Fibroblast of peridontal ligament (primary cell): Measurements from ENCODE around the gene MPV17.
"Not testable (repeated sequence)": the region's sequence is repeated elsewhere in the genome, so short reads cannot be mapped to it uniquely, and the experiment has no call there.

ENCODE experiments used
- DNase-seq: peaks from one replicate; pipeline ENCODE4 v3.0.0-alpha.2; 2010; ENCODE audit errors: extremely low read depth

Gene MPV17

GRCh38 chr2:27298391-27299080 lies 24.4 kb downstream of the MPV17 start:
- DNase-seq, result no peak

GRCh38 chr2:27297195-27297594 lies 25.7 kb downstream of the MPV17 start:
- no peak for DNase-seq

GRCh38 chr2:27296481-27296880 lies 26.4 kb downstream of the MPV17 start:
- DNase-seq, result peak; percentile 20

- DNase-seq, result no peak
These were observed 28.0 kb downstream of the MPV17 start for GRCh38 chr2:27294928-27295327.

GRCh38 chr2:27291865-27292264 lies 31.0 kb downstream of the MPV17 start:
- no peak for DNase-seq

- DNase-seq, result no peak
These were observed 32.3 kb downstream of the MPV17 start for GRCh38 chr2:27290549-27290948.

- DNase-seq, result no peak
These were observed 34.3 kb downstream of the MPV17 start for GRCh38 chr2:27288610-27289009.

GRCh38 chr2:27285481-27285880 lies 37.4 kb downstream of the MPV17 start:
- DNase-seq, result no peak

GRCh38 chr2:27284996-27285395 lies 37.9 kb downstream of the MPV17 start:
- no peak for DNase-seq

GRCh38 chr2:27282892-27283291 lies 40.0 kb downstream of the MPV17 start:
- no peak for DNase-seq

GRCh38 chr2:27281855-27282559 lies 40.9 kb downstream of the MPV17 start, which contains the start of gene TRIM54:
TRIM54 (plus strand) TSS chr2:27282429; CDS start chr2:27282732, 303 bp downstream.
- DNase-seq, result no peak

- no peak for DNase-seq
These were observed 41.5 kb downstream of the MPV17 start for GRCh38 chr2:27281442-27281841.

GRCh38 chr2:27280826-27281225 lies 42.1 kb downstream of the MPV17 start:
- DNase-seq, result no peak

- DNase-seq, result no peak
These were observed 44.9 kb downstream of the MPV17 start for GRCh38 chr2:27278010-27278409.

GRCh38 chr2:27275211-27276150 lies 47.4 kb downstream of the MPV17 start, which contains the start of gene DNAJC5G:
DNAJC5G (plus strand) TSS chr2:27275433; CDS start chr2:27276729, 1,296 bp downstream.
- DNase-seq, result no peak

- not testable (repeated sequence) for DNase-seq
These were observed 50.1 kb downstream of the MPV17 start for GRCh38 chr2:27272537-27273522.

- DNase-seq, result no peak
These were observed 51.1 kb downstream of the MPV17 start for GRCh38 chr2:27271631-27272340.

- DNase-seq, result no peak
These were observed 52.2 kb downstream of the MPV17 start for GRCh38 chr2:27270670-27271069.

GRCh38 chr2:27270131-27270530 lies 52.8 kb downstream of the MPV17 start:
- no peak for DNase-seq

- not testable (repeated sequence) for DNase-seq
These were observed 54.6 kb downstream of the MPV17 start for GRCh38 chr2:27268296-27268695.
